A673 (cell line): ENCODE results near the gene P4HTM. TPM values are rescaled to one million over a fixed set of nuclear protein-coding genes. Genes with fewer than 3 reads are reported as not detected.

Source experiments
- Bru-seq: library from RNA; stranded (reverse); fragments of 400-500 nt; gene quantifications from one replicate; lab custom pipeline; 2021; lab: Mats Ljungman, UMichigan
- BruChase-seq, 2 experiments: library from RNA; stranded (reverse); fragments of 400-500 nt; gene quantifications; one replicate each; lab custom pipeline; 2021; lab: Mats Ljungman, UMichigan
- BruUV-seq: library from RNA; stranded (reverse); fragments of 400-500 nt; replicated peaks from 2 replicates; lab custom pipeline; 2021; lab: Mats Ljungman, UMichigan
- CTCF ChIA-PET: fragments of 300-600 bp; sonication (Branson Sonifier 250); formaldehyde crosslinking; loops from one replicate; lab custom pipeline; 2022; ENCODE audit warnings: antibody characterized with exemption; lab: Charles Lee
- POLR2A ChIA-PET: fragments of 300-600 bp; sonication (Branson Sonifier 250); formaldehyde crosslinking; loops from one replicate; lab custom pipeline; 2022; ENCODE audit warnings: antibody characterized with exemption; ENCODE audit not compliant: low non-redundant PET; lab: Charles Lee
- DNase-seq: peaks from one replicate; pipeline ENCODE4 v3.0.0-alpha.2; 2015; ENCODE audit warnings: low spot score
- H3K27ac ChIP-seq: fragments of 200-600 bp; sonication (generic); 2 replicates; pipeline ENCODE4 v1.5.1; 2016; ENCODE audit warnings: mixed run types, low read depth, mild to moderate bottlenecking, mixed read lengths, antibody characterized with exemption, low read length; ENCODE audit not compliant: poor library complexity, severe bottlenecking
- H3K27me3 ChIP-seq: fragments of 200-600 bp; sonication (generic); replicated peaks from 2 replicates; pipeline ENCODE4 v1.6.1; 2017; ENCODE audit warnings: mixed run types, low read depth, mild to moderate bottlenecking, mixed read lengths, antibody characterized with exemption, low read length; ENCODE audit not compliant: insufficient read depth, poor library complexity
- H3K36me3 ChIP-seq: fragments of 200-600 bp; sonication (generic); 2 replicates; pipeline ENCODE4 v1.6.1; 2016; ENCODE audit warnings: mixed run types, mild to moderate bottlenecking, mixed read lengths, antibody characterized with exemption, low read length; ENCODE audit not compliant: insufficient read depth, poor library complexity, severe bottlenecking
- H3K4me1 ChIP-seq: fragments of 200-600 bp; sonication (generic); 2 replicates; pipeline ENCODE4 v1.6.1; 2017; ENCODE audit warnings: mixed run types, mild to moderate bottlenecking, mixed read lengths, antibody characterized with exemption, low read length; ENCODE audit not compliant: insufficient read depth, poor library complexity, severe bottlenecking
- H3K4me3 ChIP-seq: fragments of 200-600 bp; sonication (generic); 2 replicates; pipeline ENCODE4 v1.5.1; 2016; ENCODE audit warnings: low read depth, mixed run types, mild to moderate bottlenecking, mixed read lengths, low read length; ENCODE audit not compliant: poor library complexity, severe bottlenecking
- H3K9me3 ChIP-seq: fragments of 200-600 bp; sonication (generic); 2 replicates; pipeline ENCODE4 v1.6.1; 2016; ENCODE audit warnings: mixed run types, low read depth, mild to moderate bottlenecking, mixed read lengths, antibody characterized with exemption, low read length; ENCODE audit not compliant: poor library complexity, severe bottlenecking
- EZH2 ChIP-seq: fragments of 200-600 bp; sonication (generic); IDR thresholded peaks from 2 replicates; pipeline ENCODE4 v1.6.1; 2017; ENCODE audit warnings: borderline replicate concordance, low read depth, mild to moderate bottlenecking, mixed read lengths, antibody characterized with exemption, low read length; ENCODE audit not compliant: poor library complexity, severe bottlenecking
- intact Hi-C: fragments of 100-400 bp; cut with micrococcal nuclease; formaldehyde crosslinking; loops from one replicate; pipeline ENCODE4 v1.10.0; 2022; ENCODE audit not compliant: unreplicated experiment
- long read RNA-seq: library from polyadenylated mRNA; stranded (forward); transcript quantifications from one replicate; pipeline ENCODE4 v2.0.0, GENCODE V29; 2022
- total RNA-seq: library from RNA; stranded (reverse); gene quantifications from 2 replicates; pipeline ENCODE4 v1.2.3, GENCODE V29; 2021
- TF ChIP-seq, protein P1 (sequence below): fragments of 300-800, 200-600 bp; sonication (generic); conservative IDR thresholded peaks from 2 replicates; pipeline ENCODE4 v1.5.1; 2017; ENCODE audit warnings: low read depth, mild to moderate bottlenecking, antibody characterized with exemption, low read length, moderate library complexity, mixed read lengths

Gene P4HTM, protein sequence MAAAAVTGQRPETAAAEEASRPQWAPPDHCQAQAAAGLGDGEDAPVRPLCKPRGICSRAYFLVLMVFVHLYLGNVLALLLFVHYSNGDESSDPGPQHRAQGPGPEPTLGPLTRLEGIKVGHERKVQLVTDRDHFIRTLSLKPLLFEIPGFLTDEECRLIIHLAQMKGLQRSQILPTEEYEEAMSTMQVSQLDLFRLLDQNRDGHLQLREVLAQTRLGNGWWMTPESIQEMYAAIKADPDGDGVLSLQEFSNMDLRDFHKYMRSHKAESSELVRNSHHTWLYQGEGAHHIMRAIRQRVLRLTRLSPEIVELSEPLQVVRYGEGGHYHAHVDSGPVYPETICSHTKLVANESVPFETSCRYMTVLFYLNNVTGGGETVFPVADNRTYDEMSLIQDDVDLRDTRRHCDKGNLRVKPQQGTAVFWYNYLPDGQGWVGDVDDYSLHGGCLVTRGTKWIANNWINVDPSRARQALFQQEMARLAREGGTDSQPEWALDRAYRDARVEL
- total RNA-seq (13.3 and 14.9 TPM in 2 replicates), Bru-seq, nascent RNA (percentile 50 among the genes with signal in this experiment), BruChase-seq, experiment 1, labeled RNA remaining after a 2-hour chase (percentile 54 among the genes with signal in this experiment), BruChase-seq, experiment 2, labeled RNA remaining after a 6-hour chase (percentile 54 among the genes with signal in this experiment)
- long read RNA-seq, transcript P4HTM-202 (9 exons, 2,127 nt) = major isoform, 25 of 31 reads
- long read RNA-seq, partial matches to known transcripts = 1 of 31 reads
- long read RNA-seq, other reads (novel, unspliced or antisense) = 5 of 31 reads

DNA sequence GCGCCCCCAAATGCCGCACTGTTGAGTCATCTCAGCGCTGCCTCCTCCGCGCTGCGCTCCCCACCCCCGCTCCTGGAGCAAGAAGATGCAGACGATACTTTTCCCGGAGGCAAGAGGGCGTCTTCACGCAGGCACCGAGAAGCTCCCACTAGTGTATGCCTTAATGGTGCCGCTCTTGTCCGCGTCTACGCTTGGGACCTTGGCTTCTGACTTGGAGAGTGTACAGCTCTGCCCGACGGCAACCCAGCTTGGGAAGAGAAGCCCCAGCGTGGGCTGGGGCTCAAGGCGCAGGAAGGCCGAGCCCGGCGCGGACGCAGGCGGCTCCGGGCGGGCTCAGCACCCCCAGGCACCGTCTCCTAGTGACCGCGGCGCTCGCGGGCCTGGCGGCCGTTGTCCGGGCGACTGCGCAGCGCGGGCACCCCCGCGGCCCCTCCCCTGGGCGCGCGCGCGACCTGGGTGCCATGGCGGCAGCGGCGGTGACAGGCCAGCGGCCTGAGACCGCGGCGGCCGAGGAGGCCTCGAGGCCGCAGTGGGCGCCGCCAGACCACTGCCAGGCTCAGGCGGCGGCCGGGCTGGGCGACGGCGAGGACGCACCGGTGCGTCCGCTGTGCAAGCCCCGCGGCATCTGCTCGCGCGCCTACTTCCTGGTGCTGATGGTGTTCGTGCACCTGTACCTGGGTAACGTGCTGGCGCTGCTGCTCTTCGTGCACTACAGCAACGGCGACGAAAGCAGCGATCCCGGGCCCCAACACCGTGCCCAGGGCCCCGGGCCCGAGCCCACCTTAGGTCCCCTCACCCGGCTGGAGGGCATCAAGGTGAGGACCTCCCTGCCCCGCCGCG, at the start of gene P4HTM:
Gene P4HTM, plus strand, starts transcription at position 446 of the 840 bp plus-strand sequence. Its CDS starts 16 bp downstream, at position 462.
- POLR2A ChIA-PET = interaction anchor here (1.2 kb wide), 1 partner anchor 17 kb away, joined by 5 read pairs; the partner anchor contains the start of gene WDR6
- intact Hi-C loops = loop anchor here (5.0 kb wide), 1 partner anchor 457 kb away; no protein-coding TSS in a partner anchor
- H3K4me3 ChIP-seq = peak within 1 kb of the TSS; percentile 64
- DNase-seq = peak; percentile 85
- no peaks in the 10 kb centered on the region for H3K36me3 ChIP-seq
- CTCF ChIA-PET = interaction anchor here (1.2 to 1.6 kb wide), 2 partner anchors 17 to 104 kb away, joined by 4 read pairs; partner anchors contain the start of genes QRICH1 and WDR6
- no peaks in the 10 kb centered on the region for H3K27me3 ChIP-seq
- BruUV-seq = no TSS peak
- H3K9me3 ChIP-seq = no peaks in the 10 kb centered on the region
- no peak for TF ChIP-seq EZH2
- TF ChIP-seq, protein P1, sequence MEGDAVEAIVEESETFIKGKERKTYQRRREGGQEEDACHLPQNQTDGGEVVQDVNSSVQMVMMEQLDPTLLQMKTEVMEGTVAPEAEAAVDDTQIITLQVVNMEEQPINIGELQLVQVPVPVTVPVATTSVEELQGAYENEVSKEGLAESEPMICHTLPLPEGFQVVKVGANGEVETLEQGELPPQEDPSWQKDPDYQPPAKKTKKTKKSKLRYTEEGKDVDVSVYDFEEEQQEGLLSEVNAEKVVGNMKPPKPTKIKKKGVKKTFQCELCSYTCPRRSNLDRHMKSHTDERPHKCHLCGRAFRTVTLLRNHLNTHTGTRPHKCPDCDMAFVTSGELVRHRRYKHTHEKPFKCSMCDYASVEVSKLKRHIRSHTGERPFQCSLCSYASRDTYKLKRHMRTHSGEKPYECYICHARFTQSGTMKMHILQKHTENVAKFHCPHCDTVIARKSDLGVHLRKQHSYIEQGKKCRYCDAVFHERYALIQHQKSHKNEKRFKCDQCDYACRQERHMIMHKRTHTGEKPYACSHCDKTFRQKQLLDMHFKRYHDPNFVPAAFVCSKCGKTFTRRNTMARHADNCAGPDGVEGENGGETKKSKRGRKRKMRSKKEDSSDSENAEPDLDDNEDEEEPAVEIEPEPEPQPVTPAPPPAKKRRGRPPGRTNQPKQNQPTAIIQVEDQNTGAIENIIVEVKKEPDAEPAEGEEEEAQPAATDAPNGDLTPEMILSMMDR = peak; percentile 43
- peak within 1 kb of the TSS; percentile 75 for H3K27ac ChIP-seq
- peaks cover 3% of the 10 kb centered on the region for H3K4me1 ChIP-seq

DNA sequence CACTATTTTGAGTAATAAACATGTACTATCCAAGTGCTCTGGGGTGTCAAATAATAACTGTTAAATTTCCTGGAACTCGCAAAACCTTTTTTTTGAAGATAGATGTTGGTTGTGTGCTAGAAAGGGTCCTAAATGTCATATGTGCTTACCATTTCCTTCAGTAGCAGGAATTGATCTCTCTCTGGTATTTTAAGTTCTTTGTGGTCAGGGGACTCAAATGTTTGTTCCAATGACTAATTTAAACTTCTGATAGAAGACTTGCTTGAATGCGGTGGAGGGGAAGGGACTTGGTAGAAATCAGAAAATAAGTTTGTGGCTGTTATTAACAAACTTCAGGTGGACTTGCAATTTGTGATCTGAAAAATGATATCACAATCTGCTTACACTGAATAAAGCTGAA, 44.6 kb upstream of the P4HTM start:
- no peak overlapping the region for H3K4me3 ChIP-seq
- no peaks in the 10 kb centered on the region for H3K9me3 ChIP-seq
- TF ChIP-seq, protein P1 = no peak
- TF ChIP-seq EZH2 = no peak
- intact Hi-C loops = no loop called here
- BruUV-seq = no TSS peak
- POLR2A ChIA-PET = no interaction called here
- H3K27ac ChIP-seq = no peak overlapping the region
- H3K27me3 ChIP-seq = no peaks in the 10 kb centered on the region
- no peak for DNase-seq
- H3K36me3 ChIP-seq = no peaks in the 10 kb centered on the region
- CTCF ChIA-PET = no interaction called here
- H3K4me1 ChIP-seq = no peaks in the 10 kb centered on the region
